Thyroid gland (tissue), 4 donors: Measurements from ENCODE around the gene SLC66A1. TPM values are rescaled to one million over a fixed set of nuclear protein-coding genes. Genes with fewer than 3 reads are reported as not detected.

Experiments used
- DNase-seq, 2 donors: peaks; one replicate each; pipeline ENCODE4 v3.0.0-alpha.2; 2019
- H3K27ac ChIP-seq, 3 donors: fragments of 200-600 bp; sonication (generic); 1 replicate in 2 of 3; 2 replicates in 1 of 3; pipeline ENCODE4 v1.5.1; 2016 to 2019; ENCODE audit warnings: mild to moderate bottlenecking in 1 of 3, moderate library complexity in 1 of 3
- H3K27me3 ChIP-seq: fragments of 200-600 bp; sonication (generic); one replicate; pipeline ENCODE4 v1.5.1; 2019
- H3K36me3 ChIP-seq, 2 donors: fragments of 200-600 bp; sonication (generic); one replicate each; pipeline ENCODE4 v1.5.1; 2016 to 2019
- H3K4me1 ChIP-seq, 2 donors: fragments of 200-600 bp; sonication (generic); one replicate each; pipeline ENCODE4 v1.5.1; 2017 to 2019
- H3K4me3 ChIP-seq, 3 donors: fragments of 200-600 bp; sonication (generic); replicated peaks in 1 of 3; 1 replicate in 2 of 3; 2 replicates in 1 of 3; pipeline ENCODE4 v1.5.1; 2016; ENCODE audit warnings: mild to moderate bottlenecking in 1 of 3
- H3K9me3 ChIP-seq: fragments of 200-600 bp; sonication (generic); one replicate; pipeline ENCODE4 v1.5.1; 2017
- POLR2A ChIP-seq, 2 donors: fragments of 450-650 bp; IDR thresholded peaks; one replicate each; pipeline ENCODE4 v1.6.1; 2017; ENCODE audit warnings: antibody characterized with exemption in 2 of 2, mild to moderate bottlenecking in 2 of 2, moderate library complexity in 1 of 2
- WGBS, 2 donors: methylation state at CpG; one replicate each; pipeline ENCODE4 v1.1.5; 2017; 5-methylcytosine and 5-hydroxymethylcytosine counted together
- intact Hi-C: fragments of 100-400 bp; cut with DNase I; formaldehyde crosslinking; loops from one replicate; pipeline ENCODE4 v1.15.1; 2023
- total RNA-seq, 4 donors: library from RNA; depleted of rRNA; stranded (reverse); fragments of >200 nt; gene quantifications; one replicate each; pipeline ENCODE4 v1.2.3, GENCODE V29; 2016
- TF ChIP-seq, protein P1 (sequence below), 6 experiments: fragments of 200-600 bp in 3 of 6; fragments of 450-650 bp in 3 of 6; sonication (generic) in 3 of 6; IDR thresholded peaks; one replicate each; pipeline ENCODE4 v1.5.1; 2016 to 2019; ENCODE audit warnings: antibody characterized with exemption in 6 of 6, mild to moderate bottlenecking in 2 of 6, inconsistent platforms in 1 of 6, moderate library complexity in 1 of 6

Gene SLC66A1
- total RNA-seq, 4 donors from 2014 or later, result 17.6 to 24.6 (median 17.8) TPM

DNA sequence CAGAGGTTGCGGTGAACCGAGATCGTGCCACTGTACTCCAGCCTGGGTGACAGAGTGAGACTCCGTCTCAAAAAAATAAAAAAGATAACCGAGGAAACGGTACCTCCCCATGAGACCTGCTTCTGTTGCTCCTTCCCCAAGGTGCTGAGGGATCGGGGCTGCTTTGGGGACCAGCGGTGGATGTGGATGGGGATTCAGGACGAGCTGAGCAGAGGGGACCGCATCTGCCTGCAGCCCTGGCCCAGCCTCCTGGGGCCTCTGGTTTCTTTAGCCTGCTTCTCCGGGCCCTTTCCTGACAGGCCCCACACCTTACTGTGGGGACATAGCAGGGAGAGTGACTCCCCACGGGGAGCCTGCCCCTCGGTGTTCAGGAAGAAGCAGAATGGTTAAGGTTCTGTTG, 17.1 kb downstream of the SLC66A1 start:
- 86 to 87% methylated on average over 13 of the region's 13 CpGs for WGBS, 2 donors
- H3K4me1 ChIP-seq, result no peaks in the 10 kb centered on the region
- no peaks in the 10 kb centered on the region for H3K27me3 ChIP-seq
- intact Hi-C loops, result no loop called here
- no peak overlapping the region for H3K27ac ChIP-seq
- TF ChIP-seq, protein P1, sequence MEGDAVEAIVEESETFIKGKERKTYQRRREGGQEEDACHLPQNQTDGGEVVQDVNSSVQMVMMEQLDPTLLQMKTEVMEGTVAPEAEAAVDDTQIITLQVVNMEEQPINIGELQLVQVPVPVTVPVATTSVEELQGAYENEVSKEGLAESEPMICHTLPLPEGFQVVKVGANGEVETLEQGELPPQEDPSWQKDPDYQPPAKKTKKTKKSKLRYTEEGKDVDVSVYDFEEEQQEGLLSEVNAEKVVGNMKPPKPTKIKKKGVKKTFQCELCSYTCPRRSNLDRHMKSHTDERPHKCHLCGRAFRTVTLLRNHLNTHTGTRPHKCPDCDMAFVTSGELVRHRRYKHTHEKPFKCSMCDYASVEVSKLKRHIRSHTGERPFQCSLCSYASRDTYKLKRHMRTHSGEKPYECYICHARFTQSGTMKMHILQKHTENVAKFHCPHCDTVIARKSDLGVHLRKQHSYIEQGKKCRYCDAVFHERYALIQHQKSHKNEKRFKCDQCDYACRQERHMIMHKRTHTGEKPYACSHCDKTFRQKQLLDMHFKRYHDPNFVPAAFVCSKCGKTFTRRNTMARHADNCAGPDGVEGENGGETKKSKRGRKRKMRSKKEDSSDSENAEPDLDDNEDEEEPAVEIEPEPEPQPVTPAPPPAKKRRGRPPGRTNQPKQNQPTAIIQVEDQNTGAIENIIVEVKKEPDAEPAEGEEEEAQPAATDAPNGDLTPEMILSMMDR (IDR thresholded peaks at IDR 0.05), result no peak
- no peak for TF ChIP-seq POLR2A (IDR thresholded peaks at IDR 0.05)
- DNase-seq, result no peak
- H3K36me3 ChIP-seq, result peaks cover 24 to 33% of the 10 kb centered on the region in 2 donors
- H3K9me3 ChIP-seq, result no peaks in the 10 kb centered on the region
- H3K4me3 ChIP-seq, result no peak overlapping the region

- TF ChIP-seq POLR2A (IDR thresholded peaks at IDR 0.05), result no peak
- TF ChIP-seq, protein P1 (IDR thresholded peaks at IDR 0.05), result no peak
- intact Hi-C loops, result no loop called here
- Histone ChIP-seq H3K36me3 (peaks cover 20 to 30% of the 10 kb centered on the region in 2 donors), H3K27me3 (no peaks in the 10 kb centered on the region), H3K27ac (no peak overlapping the region), H3K4me1 (no peaks in the 10 kb centered on the region), H3K4me3 (no peak overlapping the region), H3K9me3 (no peaks in the 10 kb centered on the region)
- DNase-seq, result no peak
- 94 to 96% methylated on average over 5 of the region's 5 CpGs for WGBS, 2 donors
Measured at GRCh38 chr1:19329611-19330010, 17.5 kb downstream of the SLC66A1 start.

GRCh38 chr1:19330449-19331135, 18.5 kb downstream of the SLC66A1 start:
- no peaks in the 10 kb centered on the region for H3K9me3 ChIP-seq
- no peak overlapping the region for H3K4me3 ChIP-seq
- H3K27me3 ChIP-seq, result no peaks in the 10 kb centered on the region
- TF ChIP-seq, protein P1 (IDR thresholded peaks at IDR 0.05), result no peak
- TF ChIP-seq POLR2A (IDR thresholded peaks at IDR 0.05), result no peak
- peaks cover 14 to 23% of the 10 kb centered on the region in 2 donors for H3K36me3 ChIP-seq
- no peak for DNase-seq
- intact Hi-C loops, result no loop called here
- no peaks in the 10 kb centered on the region for H3K4me1 ChIP-seq
- H3K27ac ChIP-seq, result no peak overlapping the region
- WGBS, 2 donors, result 93 to 96% methylated on average over 13 to 14 of the region's 14 CpGs

GRCh38 chr1:19331262-19331878, 19.2 kb downstream of the SLC66A1 start:
- DNase-seq, result no peak
- H3K27ac ChIP-seq, result no peak overlapping the region
- no peaks in the 10 kb centered on the region for H3K27me3 ChIP-seq
- intact Hi-C loops, result no loop called here
- no peaks in the 10 kb centered on the region for H3K9me3 ChIP-seq
- peaks cover 9 to 15% of the 10 kb centered on the region in 2 donors for H3K36me3 ChIP-seq
- WGBS, 2 donors, result 85 to 89% methylated on average over 7 to 10 of the region's 13 CpGs
- H3K4me3 ChIP-seq, result no peak overlapping the region
- H3K4me1 ChIP-seq, result no peaks in the 10 kb centered on the region
- TF ChIP-seq, protein P1 (IDR thresholded peaks at IDR 0.05), result no peak
- no peak for TF ChIP-seq POLR2A (IDR thresholded peaks at IDR 0.05)

DNA sequence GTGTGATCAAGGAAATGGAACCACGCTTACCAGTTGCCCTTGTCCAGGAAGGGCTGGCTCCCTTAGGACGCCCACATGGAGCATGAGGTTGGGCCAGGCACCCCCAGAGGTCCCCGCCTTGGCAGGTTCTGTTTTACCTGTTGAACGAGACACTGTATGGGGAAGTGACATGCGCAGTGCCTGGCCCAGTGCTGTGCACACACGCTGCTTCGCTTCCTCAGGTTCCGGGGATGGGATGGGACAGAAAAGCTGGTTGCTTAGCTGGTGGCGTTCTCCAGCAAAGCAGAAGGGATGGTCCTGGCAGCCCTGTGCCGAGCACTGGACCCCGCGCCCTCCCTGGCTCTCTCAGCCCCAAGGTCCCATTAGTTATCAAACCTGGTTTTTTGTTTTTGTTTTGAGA, 20.7 kb downstream of the SLC66A1 start:
- no peak for DNase-seq
- intact Hi-C loops, result no loop called here
- TF ChIP-seq, protein P1 (IDR thresholded peaks at IDR 0.05), result no peak
- no peak for TF ChIP-seq POLR2A (IDR thresholded peaks at IDR 0.05)
- Histone ChIP-seq H3K27ac (no peak overlapping the region), H3K4me1 (no peaks in the 10 kb centered on the region), H3K4me3 (no peak overlapping the region), H3K9me3 (no peaks in the 10 kb centered on the region), H3K36me3 (peaks cover 3 to 5% of the 10 kb centered on the region in 2 donors), H3K27me3 (no peaks in the 10 kb centered on the region)
- whole genome bisulfite sequencing, 2 donors, result 90 to 96% methylated on average over 12 of the region's 12 CpGs
